Natural killer cell (primary cell): Measurements from ENCODE around the gene EML3. TPM values are rescaled to one million over a fixed set of nuclear protein-coding genes. Genes with fewer than 3 reads are reported as not detected.

Source experiments
- ATAC-seq, 3 donors: fragments of 150-1000 bp in 2 of 3; fragments of 200-7000 bp in 1 of 3; cut with Tn5 transposase; 1 replicate in 1 of 3; 2 replicates in 2 of 3; pipeline ENCODE4 v1.10.0; 2021; ENCODE audit warnings: mild to moderate bottlenecking in 2 of 3, moderate library complexity in 2 of 3
- DNase-seq, 2 donors: peaks; one replicate each; pipeline versions ENCODE4 v3.0.0 to v3.0.0-alpha.2; 2013 to 2021; ENCODE audit warnings: mixed read lengths in 1 of 2
- H3K27ac ChIP-seq: one replicate; pipeline ENCODE4 v1.5.1; 2013; ENCODE audit warnings: mild to moderate bottlenecking, low read length
- H3K27me3 ChIP-seq: one replicate; pipeline ENCODE4 v1.6.1; 2013; ENCODE audit warnings: low read length; ENCODE audit not compliant: control insufficient read depth, insufficient read depth
- H3K36me3 ChIP-seq: one replicate; pipeline ENCODE4 v1.6.1; 2013; ENCODE audit warnings: low read length; ENCODE audit not compliant: control insufficient read depth, insufficient read depth
- H3K4me1 ChIP-seq: one replicate; pipeline ENCODE4 v1.6.1; 2013; ENCODE audit warnings: low read length; ENCODE audit not compliant: control insufficient read depth, insufficient read depth
- H3K4me3 ChIP-seq: one replicate; pipeline ENCODE4 v1.5.1; 2013; ENCODE audit warnings: low read length
- H3K9me3 ChIP-seq: one replicate; pipeline ENCODE4 v1.6.1; 2013; ENCODE audit warnings: low read length; ENCODE audit not compliant: control insufficient read depth, insufficient read depth
- H3K27ac Mint-ChIP-seq, 2 donors: one replicate each; pipeline ENCODE4 v1.8.0; 2022; ENCODE audit warnings: mild to moderate bottlenecking in 2 of 2, mixed read lengths in 2 of 2, moderate library complexity in 1 of 2
- H3K27me3 Mint-ChIP-seq, 2 donors: one replicate each; pipeline ENCODE4 v1.8.0; 2022; ENCODE audit warnings: low read depth in 2 of 2, mixed read lengths in 2 of 2
- H3K36me3 Mint-ChIP-seq: one replicate; pipeline ENCODE4 v1.8.0; 2022; ENCODE audit warnings: mixed read lengths
- H3K4me1 Mint-ChIP-seq, 2 donors: one replicate each; pipeline ENCODE4 v1.8.0; 2022; ENCODE audit warnings: mixed read lengths in 2 of 2
- H3K4me3 Mint-ChIP-seq: one replicate; pipeline ENCODE4 v1.8.0; 2022; ENCODE audit warnings: mild to moderate bottlenecking, moderate library complexity, mixed read lengths
- H3K9me3 Mint-ChIP-seq, 2 donors: one replicate each; pipeline ENCODE4 v1.8.0; 2022; ENCODE audit warnings: mixed read lengths in 2 of 2
- WGBS: methylation state at CpG from one replicate; pipeline ENCODE4 v1.1.7; 2013; ENCODE audit warnings: missing lambda C conversion rate; ENCODE audit not compliant: insufficient coverage; 5-methylcytosine and 5-hydroxymethylcytosine counted together
- intact Hi-C: fragments of 100-400 bp; cut with micrococcal nuclease; formaldehyde crosslinking; loops from one replicate; pipeline ENCODE4 v1.14.2; 2022
- total RNA-seq, 4 donors: library from RNA; stranded (reverse); fragments of 120-200 nt in 1 of 4; gene quantifications; one replicate each; pipeline versions ENCODE4 v1.2.3 to v1.2.4, GENCODE V29; 2013 to 2022
- TF ChIP-seq, protein P1 (sequence below): fragments of 200-600 bp; IDR thresholded peaks from one replicate; pipeline ENCODE4 v1.8.0; 2022; ENCODE audit warnings: antibody characterized with exemption

The EML3 gene
- total RNA-seq, 3 donors from 2014 or later (not counting 1 experiment from before 2014, with no cell fraction given), result 221 to 233 (median 232) TPM

DNA sequence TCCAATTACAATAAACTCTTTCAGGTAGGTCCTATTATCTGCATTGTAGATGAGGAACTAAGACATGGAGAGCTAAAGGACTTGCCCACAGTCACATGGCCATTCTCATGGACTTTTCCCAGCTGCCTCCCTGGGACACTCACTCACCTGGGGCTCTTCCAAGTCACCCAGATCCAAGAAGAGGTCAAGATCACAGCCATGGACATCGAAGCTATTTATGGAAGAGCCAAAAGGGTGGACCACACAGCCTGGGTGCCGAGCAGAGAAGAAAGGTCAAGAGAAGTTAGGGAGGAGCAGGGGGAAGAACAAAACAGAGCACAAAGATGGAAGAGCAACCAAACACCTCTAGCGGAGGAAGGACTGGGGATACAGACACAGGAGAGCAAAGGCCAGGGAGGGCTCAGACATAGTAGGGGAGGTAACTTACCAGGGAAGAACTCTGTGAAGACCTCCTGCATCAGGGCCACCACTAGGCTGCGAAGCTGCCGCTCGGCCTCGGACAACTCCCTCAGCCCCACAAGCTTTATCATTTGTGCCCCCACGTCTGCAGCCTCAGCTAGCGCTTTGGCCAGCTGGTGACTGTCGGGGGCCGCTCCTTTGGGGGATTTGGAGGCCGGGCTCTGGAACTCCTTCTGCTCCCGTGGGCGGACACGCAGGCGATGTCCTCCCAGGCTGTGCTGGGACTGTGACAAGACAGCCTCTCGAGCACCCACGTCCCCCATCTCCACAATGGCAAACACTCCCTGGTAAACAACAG, 31.4 kb downstream of the EML3 start:
- Mint-ChIP-seq H3K27ac (no peak overlapping the region), H3K4me1 (no peaks in the 10 kb centered on the region), H3K36me3 (no peaks in the 10 kb centered on the region), H3K9me3 (no peaks in the 10 kb centered on the region), H3K4me3 (no peak overlapping the region), H3K27me3 (no peaks in the 10 kb centered on the region)
- Histone ChIP-seq H3K27me3 (no peaks in the 10 kb centered on the region), H3K9me3 (no peaks in the 10 kb centered on the region), H3K4me3 (no peak overlapping the region), H3K36me3 (peaks cover 38% of the 10 kb centered on the region), H3K4me1 (no peaks in the 10 kb centered on the region), H3K27ac (no peak overlapping the region)
- 96% methylated on average over 18 of the region's 18 CpGs for WGBS
- intact Hi-C loops, result no loop called here
- ATAC-seq (no peak), DNase-seq (no peak)
- TF ChIP-seq, protein P1, sequence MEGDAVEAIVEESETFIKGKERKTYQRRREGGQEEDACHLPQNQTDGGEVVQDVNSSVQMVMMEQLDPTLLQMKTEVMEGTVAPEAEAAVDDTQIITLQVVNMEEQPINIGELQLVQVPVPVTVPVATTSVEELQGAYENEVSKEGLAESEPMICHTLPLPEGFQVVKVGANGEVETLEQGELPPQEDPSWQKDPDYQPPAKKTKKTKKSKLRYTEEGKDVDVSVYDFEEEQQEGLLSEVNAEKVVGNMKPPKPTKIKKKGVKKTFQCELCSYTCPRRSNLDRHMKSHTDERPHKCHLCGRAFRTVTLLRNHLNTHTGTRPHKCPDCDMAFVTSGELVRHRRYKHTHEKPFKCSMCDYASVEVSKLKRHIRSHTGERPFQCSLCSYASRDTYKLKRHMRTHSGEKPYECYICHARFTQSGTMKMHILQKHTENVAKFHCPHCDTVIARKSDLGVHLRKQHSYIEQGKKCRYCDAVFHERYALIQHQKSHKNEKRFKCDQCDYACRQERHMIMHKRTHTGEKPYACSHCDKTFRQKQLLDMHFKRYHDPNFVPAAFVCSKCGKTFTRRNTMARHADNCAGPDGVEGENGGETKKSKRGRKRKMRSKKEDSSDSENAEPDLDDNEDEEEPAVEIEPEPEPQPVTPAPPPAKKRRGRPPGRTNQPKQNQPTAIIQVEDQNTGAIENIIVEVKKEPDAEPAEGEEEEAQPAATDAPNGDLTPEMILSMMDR, result no peak

GRCh38 chr11:62579252-62579651, 33.3 kb downstream of the EML3 start:
- ATAC-seq (no peak), DNase-seq (no peak)
- H3K4me3 ChIP-seq, result no peak overlapping the region
- intact Hi-C loops, result no loop called here
- Mint-ChIP-seq H3K27me3 (no peaks in the 10 kb centered on the region), H3K9me3 (no peaks in the 10 kb centered on the region), H3K27ac (no peak overlapping the region), H3K36me3 (no peaks in the 10 kb centered on the region), H3K4me3 (no peak overlapping the region), H3K4me1 (peaks cover 7 to 15% of the 10 kb centered on the region in 2 donors)
- no peaks in the 10 kb centered on the region for H3K9me3 ChIP-seq
- 92% methylated on average over 2 of the region's 2 CpGs for WGBS
- H3K36me3 ChIP-seq, result peaks cover 35% of the 10 kb centered on the region
- H3K27ac ChIP-seq, result no peak overlapping the region
- TF ChIP-seq, protein P1, result no peak
- peaks cover 11% of the 10 kb centered on the region for H3K4me1 ChIP-seq
- H3K27me3 ChIP-seq, result no peaks in the 10 kb centered on the region

GRCh38 chr11:62578541-62578940, 34.0 kb downstream of the EML3 start:
- WGBS, result 93% methylated on average over 11 of the region's 11 CpGs
- Histone ChIP-seq H3K9me3 (no peaks in the 10 kb centered on the region), H3K27me3 (no peaks in the 10 kb centered on the region), H3K36me3 (peaks cover 33% of the 10 kb centered on the region), H3K4me1 (peaks cover 13% of the 10 kb centered on the region), H3K27ac (no peak overlapping the region), H3K4me3 (no peak overlapping the region)
- Mint-ChIP-seq H3K36me3 (no peaks in the 10 kb centered on the region), H3K4me3 (no peak overlapping the region), H3K4me1 (peaks cover 14 to 22% of the 10 kb centered on the region in 2 donors), H3K9me3 (no peaks in the 10 kb centered on the region), H3K27me3 (no peaks in the 10 kb centered on the region), H3K27ac (no peak overlapping the region)
- DNase-seq (no peak), ATAC-seq (no peak)
- TF ChIP-seq, protein P1, result no peak
- intact Hi-C loops, result no loop called here
